Ishikawa (cell line): ENCODE results near the gene AKAP6.

Source experiments
- CEBPB ChIP-seq: IDR thresholded peaks from 2 replicates; pipeline ENCODE4 v1.6.1; 2012
- CREB1 ChIP-seq: IDR thresholded peaks from 2 replicates; pipeline ENCODE4 v1.6.1; 2012; ENCODE audit warnings: low read depth
- EGR1 ChIP-seq: IDR thresholded peaks from 2 replicates; pipeline ENCODE4 v1.6.1; 2012
- EP300 ChIP-seq: IDR thresholded peaks from 2 replicates; pipeline ENCODE4 v1.6.1; 2012; ENCODE audit warnings: borderline replicate concordance
- FOXM1 ChIP-seq: IDR thresholded peaks from 2 replicates; pipeline ENCODE4 v1.6.1; 2012; ENCODE audit warnings: low read depth, borderline replicate concordance
- MAX ChIP-seq: IDR thresholded peaks from 2 replicates; pipeline ENCODE4 v1.6.1; 2012
- NFIC ChIP-seq: IDR thresholded peaks from 2 replicates; pipeline ENCODE4 v1.6.1; 2012
- RAD21 ChIP-seq: IDR thresholded peaks from 2 replicates; pipeline ENCODE4 v1.6.1; 2012; ENCODE audit warnings: low read depth
- TAF1 ChIP-seq: IDR thresholded peaks from 2 replicates; pipeline ENCODE4 v1.6.1; 2012; ENCODE audit warnings: low read depth, mild to moderate bottlenecking
- TCF12 ChIP-seq: IDR thresholded peaks from 2 replicates; pipeline ENCODE4 v1.6.1; 2012; ENCODE audit warnings: low read depth
- TEAD4 ChIP-seq: IDR thresholded peaks from 2 replicates; pipeline ENCODE4 v1.6.1; 2012
- YY1 ChIP-seq: IDR thresholded peaks from 2 replicates; pipeline ENCODE4 v1.6.1; 2012; ENCODE audit warnings: low read depth
- ZBTB7A ChIP-seq: IDR thresholded peaks from 2 replicates; pipeline ENCODE4 v1.6.1; 2012; ENCODE audit warnings: low read depth
- TF ChIP-seq, protein P1 (sequence below): IDR thresholded peaks from 2 replicates; pipeline ENCODE4 v1.6.1; 2012; ENCODE audit warnings: low read depth, mild to moderate bottlenecking
- TF ChIP-seq, protein P2 (sequence below): IDR thresholded peaks from 2 replicates; pipeline ENCODE4 v1.6.1; 2012

The AKAP6 gene

GRCh38 chr14:32744811-32745445, 415.8 kb downstream of the AKAP6 start:
- TF ChIP-seq MAX = no peak
- TF ChIP-seq EGR1 = no peak
- TF ChIP-seq TCF12 = no peak
- TF ChIP-seq, protein P1, sequence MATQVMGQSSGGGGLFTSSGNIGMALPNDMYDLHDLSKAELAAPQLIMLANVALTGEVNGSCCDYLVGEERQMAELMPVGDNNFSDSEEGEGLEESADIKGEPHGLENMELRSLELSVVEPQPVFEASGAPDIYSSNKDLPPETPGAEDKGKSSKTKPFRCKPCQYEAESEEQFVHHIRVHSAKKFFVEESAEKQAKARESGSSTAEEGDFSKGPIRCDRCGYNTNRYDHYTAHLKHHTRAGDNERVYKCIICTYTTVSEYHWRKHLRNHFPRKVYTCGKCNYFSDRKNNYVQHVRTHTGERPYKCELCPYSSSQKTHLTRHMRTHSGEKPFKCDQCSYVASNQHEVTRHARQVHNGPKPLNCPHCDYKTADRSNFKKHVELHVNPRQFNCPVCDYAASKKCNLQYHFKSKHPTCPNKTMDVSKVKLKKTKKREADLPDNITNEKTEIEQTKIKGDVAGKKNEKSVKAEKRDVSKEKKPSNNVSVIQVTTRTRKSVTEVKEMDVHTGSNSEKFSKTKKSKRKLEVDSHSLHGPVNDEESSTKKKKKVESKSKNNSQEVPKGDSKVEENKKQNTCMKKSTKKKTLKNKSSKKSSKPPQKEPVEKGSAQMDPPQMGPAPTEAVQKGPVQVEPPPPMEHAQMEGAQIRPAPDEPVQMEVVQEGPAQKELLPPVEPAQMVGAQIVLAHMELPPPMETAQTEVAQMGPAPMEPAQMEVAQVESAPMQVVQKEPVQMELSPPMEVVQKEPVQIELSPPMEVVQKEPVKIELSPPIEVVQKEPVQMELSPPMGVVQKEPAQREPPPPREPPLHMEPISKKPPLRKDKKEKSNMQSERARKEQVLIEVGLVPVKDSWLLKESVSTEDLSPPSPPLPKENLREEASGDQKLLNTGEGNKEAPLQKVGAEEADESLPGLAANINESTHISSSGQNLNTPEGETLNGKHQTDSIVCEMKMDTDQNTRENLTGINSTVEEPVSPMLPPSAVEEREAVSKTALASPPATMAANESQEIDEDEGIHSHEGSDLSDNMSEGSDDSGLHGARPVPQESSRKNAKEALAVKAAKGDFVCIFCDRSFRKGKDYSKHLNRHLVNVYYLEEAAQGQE = no peak
- no peak for TF ChIP-seq CREB1
- TF ChIP-seq, protein P2, sequence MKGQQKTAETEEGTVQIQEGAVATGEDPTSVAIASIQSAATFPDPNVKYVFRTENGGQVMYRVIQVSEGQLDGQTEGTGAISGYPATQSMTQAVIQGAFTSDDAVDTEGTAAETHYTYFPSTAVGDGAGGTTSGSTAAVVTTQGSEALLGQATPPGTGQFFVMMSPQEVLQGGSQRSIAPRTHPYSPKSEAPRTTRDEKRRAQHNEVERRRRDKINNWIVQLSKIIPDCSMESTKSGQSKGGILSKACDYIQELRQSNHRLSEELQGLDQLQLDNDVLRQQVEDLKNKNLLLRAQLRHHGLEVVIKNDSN = no peak

GRCh38 chr14:32754209-32754608, 425.1 kb downstream of the AKAP6 start:
- TF ChIP-seq CREB1 (no peak), TAF1 (no peak), ZBTB7A (no peak), RAD21 (no peak)

DNA sequence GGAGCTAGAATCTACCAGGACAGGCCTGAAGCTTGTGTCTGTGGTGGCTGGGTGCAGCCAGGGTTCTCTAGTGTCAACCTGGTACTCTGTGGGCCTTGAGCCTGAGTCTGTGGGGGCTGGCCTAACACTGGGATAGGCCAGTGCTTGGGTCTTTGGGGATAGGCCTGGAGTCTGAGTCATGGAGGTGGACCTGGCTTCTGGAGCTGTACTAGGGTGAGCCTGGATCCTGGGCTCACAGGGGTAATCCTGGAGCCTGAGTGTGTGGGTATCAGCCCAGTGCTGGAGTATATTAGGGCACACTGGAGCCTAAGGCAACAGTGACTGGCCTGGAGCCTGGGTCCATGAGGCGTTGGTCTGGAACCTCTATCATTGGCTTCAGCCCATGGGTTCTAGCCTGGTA, 427.1 kb downstream of the AKAP6 start:
- TF ChIP-seq CREB1 = no peak
- no peak for TF ChIP-seq TAF1
- TF ChIP-seq RAD21 = no peak
- no peak for TF ChIP-seq EP300
- TF ChIP-seq YY1 = no peak
- no peak for TF ChIP-seq CEBPB
- TF ChIP-seq TCF12 = no peak
- TF ChIP-seq EGR1 = no peak
- no peak for TF ChIP-seq ZBTB7A
- TF ChIP-seq, protein P2 = no peak
- TF ChIP-seq MAX = no peak
- TF ChIP-seq FOXM1 = no peak
- no peak for TF ChIP-seq TEAD4
- TF ChIP-seq NFIC = no peak

GRCh38 chr14:32756775-32757174, 427.7 kb downstream of the AKAP6 start:
- TF ChIP-seq YY1 = no peak
- TF ChIP-seq ZBTB7A = no peak
- TF ChIP-seq, protein P2 = no peak
- TF ChIP-seq NFIC = no peak
- no peak for TF ChIP-seq TCF12
- no peak for TF ChIP-seq TEAD4
- no peak for TF ChIP-seq TAF1
- TF ChIP-seq CREB1 = no peak
- no peak for TF ChIP-seq CEBPB
- TF ChIP-seq EGR1 = no peak
- no peak for TF ChIP-seq FOXM1
- no peak for TF ChIP-seq RAD21
- TF ChIP-seq MAX = no peak
- TF ChIP-seq, protein P1 = no peak
- TF ChIP-seq EP300 = no peak

GRCh38 chr14:32757568-32757967, 428.5 kb downstream of the AKAP6 start:
- TF ChIP-seq, protein P2 = no peak
- TF ChIP-seq RAD21 = no peak
- TF ChIP-seq TAF1 = no peak
- TF ChIP-seq, protein P1 = no peak
- TF ChIP-seq FOXM1 = no peak
- no peak for TF ChIP-seq CEBPB
- no peak for TF ChIP-seq NFIC
- TF ChIP-seq EP300 = no peak
- TF ChIP-seq YY1 = no peak
- no peak for TF ChIP-seq CREB1
- TF ChIP-seq MAX = no peak
- no peak for TF ChIP-seq TCF12
